H1 (cell line): ENCODE data around the gene CCNY. TPM values are rescaled to one million over a fixed set of nuclear protein-coding genes. Genes with fewer than 3 reads are reported as not detected.
A peak's percentile ranks its signal among the peaks of the same experiment; 100 is the strongest.

ENCODE experiments used
- CTCF ChIA-PET: fragments of 300-600 bp; sonication (Branson Sonifier 250); formaldehyde crosslinking; loops from one replicate; lab custom pipeline; 2021; ENCODE audit not compliant: partially characterized antibody; lab: Charles Lee
- POLR2A ChIA-PET: fragments of 300-600 bp; sonication (Branson Sonifier 250); formaldehyde crosslinking; loops from one replicate; lab custom pipeline; 2021; ENCODE audit warnings: inconsistent platforms; ENCODE audit not compliant: partially characterized antibody; lab: Charles Lee
- DNase-seq, 2 experiments: peaks; one replicate each; pipeline versions ENCODE4 v3.0.0 to v3.0.0-alpha.2; 2010 to 2022; ENCODE audit warnings: low spot score in 2 of 2, low read depth in 1 of 2, mixed read lengths in 1 of 2
- FAIRE-seq: peaks from 2 replicates; lab custom pipeline; 2011; peaks lifted over from hg19 to GRCh38; lab: Jason Lieb, UNC
- H2AFZ ChIP-seq: 2 replicates; pipeline ENCODE4 v1.8.1; 2012; ENCODE audit warnings: low read length, inconsistent platforms
- H2AK5ac ChIP-seq: 2 replicates; pipeline ENCODE4 v1.6.1; 2013; ENCODE audit warnings: low read depth, low read length
- H2BK120ac ChIP-seq: replicated peaks from 2 replicates; pipeline ENCODE3; 2013; ENCODE audit warnings: low read depth, low read length, inconsistent platforms
- H2BK12ac ChIP-seq: 2 replicates; pipeline ENCODE4 v1.6.1; 2013; ENCODE audit warnings: low read depth, low read length
- H2BK15ac ChIP-seq: 2 replicates; pipeline ENCODE4 v1.6.1; 2013; ENCODE audit warnings: low read length
- H2BK20ac ChIP-seq: 2 replicates; pipeline ENCODE4 v1.6.1; 2013; ENCODE audit warnings: low read length
- H2BK5ac ChIP-seq: 2 replicates; pipeline ENCODE4 v1.6.1; 2013; ENCODE audit warnings: low read depth, low read length
- H3K14ac ChIP-seq: 2 replicates; pipeline ENCODE4 v1.6.1; 2013; ENCODE audit warnings: inconsistent platforms; ENCODE audit not compliant: insufficient read length
- H3K18ac ChIP-seq: 2 replicates; pipeline ENCODE4 v1.6.1; 2013; ENCODE audit warnings: low read length; ENCODE audit errors: extremely low read depth
- H3K23ac ChIP-seq: 2 replicates; pipeline ENCODE4 v1.6.1; 2013; ENCODE audit warnings: inconsistent platforms; ENCODE audit not compliant: insufficient read length
- H3K23me2 ChIP-seq: 2 replicates; pipeline ENCODE4 v1.6.1; 2013; ENCODE audit warnings: low read depth, low read length
- H3K27ac ChIP-seq: 2 replicates; pipeline ENCODE4 v1.6.1; 2011; ENCODE audit warnings: low read depth, low read length, inconsistent platforms
- H3K27me3 ChIP-seq, 4 experiments: replicated peaks in 1 of 4; 1 replicate in 1 of 4; 2 replicates in 3 of 4; pipeline versions ENCODE4 v1.6.1 to v1.8.1; 2011 to 2013; ENCODE audit warnings: low read length in 3 of 4, mild to moderate bottlenecking in 3 of 4, inconsistent platforms in 2 of 4, mixed read lengths in 2 of 4, moderate library complexity in 1 of 4; ENCODE audit not compliant: control insufficient read depth in 3 of 4, insufficient read depth in 3 of 4; ENCODE audit errors: extremely low read depth in 1 of 4
- H3K36me3 ChIP-seq, 4 experiments: 2 replicates each; pipeline versions ENCODE4 v1.6.1 to v1.8.1; 2011 to 2013; ENCODE audit warnings: mild to moderate bottlenecking in 4 of 4, low read length in 3 of 4, moderate library complexity in 2 of 4, control low read depth in 1 of 4, inconsistent platforms in 1 of 4; ENCODE audit not compliant: insufficient read depth in 4 of 4, control insufficient read depth in 2 of 4
- H3K4ac ChIP-seq: replicated peaks from 2 replicates; pipeline ENCODE3; 2013; ENCODE audit warnings: low read length, low read depth, mixed read lengths, inconsistent platforms; ENCODE audit not compliant: insufficient read length
- H3K4me1 ChIP-seq, 4 experiments: replicated peaks in 1 of 4; 1 replicate in 1 of 4; 2 replicates in 3 of 4; pipeline versions ENCODE4 v1.6.1 to v1.8.1; 2011 to 2013; ENCODE audit warnings: low read length in 3 of 4, inconsistent platforms in 2 of 4, mixed read lengths in 1 of 4; ENCODE audit not compliant: insufficient read depth in 4 of 4, control insufficient read depth in 3 of 4
- H3K4me2 ChIP-seq, 2 experiments: 2 replicates each; pipeline versions ENCODE4 v1.6.1 to v1.8.1; 2011 to 2013; ENCODE audit warnings: low read depth in 2 of 2, low read length in 2 of 2, control low read depth in 1 of 2, inconsistent platforms in 1 of 2, mild to moderate bottlenecking in 1 of 2; ENCODE audit not compliant: insufficient read depth in 1 of 2
- H3K4me3 ChIP-seq, 4 experiments: fragments of 200-600, 300-600 bp in 1 of 4; sonication (generic), shearing (Covaris generic), sonication (Bioruptor Twin) in 1 of 4; 2 replicates each; pipeline versions ENCODE4 v1.5.1 to v1.8.1; 2011 to 2016; ENCODE audit warnings: low read length in 4 of 4, low read depth in 3 of 4, control low read depth in 2 of 4, inconsistent platforms in 2 of 4, mild to moderate bottlenecking in 2 of 4, mixed read lengths in 1 of 4, moderate library complexity in 1 of 4; ENCODE audit not compliant: insufficient read depth in 2 of 4; ENCODE audit errors: extremely low read depth in 1 of 4
- H3K56ac ChIP-seq: replicated peaks from 2 replicates; pipeline ENCODE3; 2013; ENCODE audit warnings: low read depth, mild to moderate bottlenecking, mixed read lengths, low read length, inconsistent platforms; ENCODE audit not compliant: insufficient read length
- H3K79me1 ChIP-seq: 2 replicates; pipeline ENCODE4 v1.6.1; 2013; ENCODE audit warnings: low read depth, low read length, control low read depth
- H3K79me2 ChIP-seq, 2 experiments: 2 replicates each; pipeline versions ENCODE4 v1.6.1 to v1.8.1; 2012 to 2013; ENCODE audit warnings: low read length in 2 of 2, mild to moderate bottlenecking in 2 of 2, inconsistent platforms in 1 of 2; ENCODE audit not compliant: insufficient read depth in 2 of 2, control insufficient read depth in 1 of 2
- H3K9ac ChIP-seq, 4 experiments: replicated peaks in 1 of 4; 1 replicate in 1 of 4; 2 replicates in 3 of 4; pipeline versions ENCODE4 v1.6.1 to v1.8.1; 2011 to 2013; ENCODE audit warnings: low read depth in 3 of 4, low read length in 3 of 4, control low read depth in 2 of 4, mild to moderate bottlenecking in 2 of 4, moderate library complexity in 2 of 4, inconsistent platforms in 1 of 4; ENCODE audit errors: extremely low read depth in 1 of 4
- H3K9me3 ChIP-seq, 2 experiments: 2 replicates each; pipeline versions ENCODE4 v1.6.1 to v1.8.1; 2012 to 2013; ENCODE audit warnings: mild to moderate bottlenecking in 2 of 2, moderate library complexity in 2 of 2, control low read depth in 1 of 2, inconsistent platforms in 1 of 2, low read depth in 1 of 2, low read length in 1 of 2, mixed read lengths in 1 of 2; ENCODE audit not compliant: insufficient read depth in 2 of 2
- H4K20me1 ChIP-seq, 2 experiments: replicated peaks in 1 of 2; 2 replicates each; pipeline versions ENCODE3 to v1.8.1; 2011 to 2013; ENCODE audit warnings: inconsistent platforms in 2 of 2, low read length in 2 of 2, mild to moderate bottlenecking in 1 of 2; ENCODE audit not compliant: insufficient read depth in 2 of 2, control insufficient read depth in 1 of 2
- H4K5ac ChIP-seq: 2 replicates; pipeline ENCODE4 v1.6.1; 2013; ENCODE audit warnings: low read length, low read depth, mixed read lengths, inconsistent platforms; ENCODE audit not compliant: insufficient read length
- H4K8ac ChIP-seq: 2 replicates; pipeline ENCODE4 v1.8.0; 2013; ENCODE audit warnings: mild to moderate bottlenecking, moderate library complexity, low read length, inconsistent platforms; ENCODE audit not compliant: insufficient read depth; ENCODE audit errors: extremely low read depth
- H4K91ac ChIP-seq: replicated peaks from 2 replicates; pipeline ENCODE3; 2013; ENCODE audit warnings: low read length, mixed read lengths, inconsistent platforms; ENCODE audit not compliant: insufficient read length
- CTCF ChIP-seq, 3 experiments: IDR thresholded peaks; 1 replicate in 2 of 3; 2 replicates in 1 of 3; pipeline versions ENCODE4 v1.5.1 to v1.6.1; 2011; ENCODE audit warnings: low read length in 3 of 3, mild to moderate bottlenecking in 3 of 3, inconsistent platforms in 2 of 3, low read depth in 1 of 3, moderate library complexity in 1 of 3; ENCODE audit not compliant: insufficient read depth in 1 of 3; ENCODE audit errors: control extremely low read depth in 1 of 3
- E2F6 ChIP-seq: IDR thresholded peaks from 2 replicates; pipeline ENCODE4 v1.6.1; 2012; ENCODE audit warnings: inconsistent platforms
- WGBS, 2 experiments: shearing (Covaris generic) in 1 of 2; methylation state at CpG; one replicate each; pipeline versions ENCODE4 v1.1.6 to v1.1.7; 2013 to 2015; ENCODE audit warnings: low lambda C conversion rate in 2 of 2, mixed read lengths in 2 of 2, inconsistent platforms in 1 of 2, low coverage in 1 of 2, missing lambda C conversion rate in 1 of 2; ENCODE audit not compliant: insufficient replicate concordance in 2 of 2, insufficient coverage in 1 of 2, insufficient read length in 1 of 2; ENCODE audit errors: extremely low coverage in 1 of 2, missing lambda C conversion rate in 1 of 2; 5-methylcytosine and 5-hydroxymethylcytosine counted together
- polyA plus RNA-seq, 7 experiments: library from polyadenylated mRNA; depleted of rRNA in 3 of 7; stranded (reverse) in 5 of 7; unstranded in 2 of 7; fragments of >200 nt in 5 of 7; fragments of 200-250 nt in 2 of 7; gene quantifications; 1 replicate in 5 of 7; 2 replicates in 1 of 7; 4 replicates in 1 of 7; pipeline versions ENCODE4 v1.2.1 to v1.2.3, GENCODE V29; 2011 to 2013; ENCODE audit warnings: missing spikeins in 2 of 7, mixed read lengths in 2 of 7
- total RNA-seq: library from RNA; stranded (reverse); fragmentation: NEBNext Ultra II Directional; extraction: Animal tissue kit (Norgen Biotek cat#: 25700); gene quantifications from 2 replicates; pipeline ENCODE4 v1.2.1, GENCODE V29; 2021

Gene CCNY
- total and polyA plus RNA-seq, 2 of the 8 experiments (the other 6 are each of a cell fraction or from before 2014, with no cell fraction given), result 25.3 to 68.2 TPM

GRCh38 chr10:35327790-35328403 is 8.4 kb upstream of the CCNY start:
- Histone ChIP-seq H3K23me2 (no peaks in the 10 kb centered on the region), H3K4me3 (no peak overlapping the region), H2BK20ac (no peak overlapping the region), H3K27ac (no peak overlapping the region), H4K20me1 (peaks cover 0 to 3% of the 10 kb centered on the region in 2 experiments), H2BK15ac (no peak overlapping the region), H3K23ac (no peak overlapping the region), H3K14ac (no peak overlapping the region), H3K18ac (no peak overlapping the region), H3K4ac (no peak overlapping the region), H3K79me2 (no peaks in the 10 kb centered on the region; a peak in 1 of 4 replicates), H2AK5ac (no peak overlapping the region), H3K4me1 (peaks cover 0 to 4% (median 3%) of the 10 kb centered on the region in 4 experiments; a peak in 4 of 7 replicates), H4K91ac (no peak overlapping the region), H3K4me2 (no peak overlapping the region), H2BK12ac (no peak overlapping the region), H2BK5ac (no peak overlapping the region), H2AFZ (no peak overlapping the region), H3K9ac (no peak overlapping the region), H4K5ac (no peak overlapping the region), H4K8ac (no peak overlapping the region), H3K36me3 (peaks cover 0 to 3% (median 0%) of the 10 kb centered on the region in 4 experiments; a peak in 1 of 8 replicates), H3K56ac (no peak overlapping the region), H3K79me1 (peaks cover under 1% of the 10 kb centered on the region; the same call in 1 of the 2 replicates), H3K9me3 (no peaks in the 10 kb centered on the region), H2BK120ac (no peak overlapping the region), H3K27me3 (no peaks in the 10 kb centered on the region)
- DNase-seq (no peak), FAIRE-seq (no peak)
- POLR2A ChIA-PET, result no interaction called here
- WGBS, 2 experiments, result 86% methylated on average over 7 of the region's 7 CpGs; no CpG with 5 or more reads in 1 of the 2 experiments
- TF ChIP-seq CTCF (IDR thresholded peaks at IDR 0.05; ENCODE audit: control extremely low read depth in 1 of 3, insufficient read depth in 1 of 3, low read depth in 1 of 3, low read length in 3 of 3) (peak in 1 of 3 experiments; percentile 24; a peak in 1 of 4 replicates), E2F6 (no peak)
- CTCF ChIA-PET, result interaction anchor here (0.6 to 3.3 kb wide), 11 partner anchors 12 to 620 kb away, joined by 3 to 12 read pairs (median 3); no protein-coding TSS in a partner anchor
